ENCODE measurements around the gene VWA5B1.

VWA5B1 gene

GRCh38 chr1:20358761-20359263 lies 68.1 kb downstream of the VWA5B1 start:
- DNase-seq (ENCODE audit: low read depth), result peak; percentile 8
- H3K4me3 ChIP-seq (ENCODE audit: low read depth, low read length), result no peak overlapping the region

DNA sequence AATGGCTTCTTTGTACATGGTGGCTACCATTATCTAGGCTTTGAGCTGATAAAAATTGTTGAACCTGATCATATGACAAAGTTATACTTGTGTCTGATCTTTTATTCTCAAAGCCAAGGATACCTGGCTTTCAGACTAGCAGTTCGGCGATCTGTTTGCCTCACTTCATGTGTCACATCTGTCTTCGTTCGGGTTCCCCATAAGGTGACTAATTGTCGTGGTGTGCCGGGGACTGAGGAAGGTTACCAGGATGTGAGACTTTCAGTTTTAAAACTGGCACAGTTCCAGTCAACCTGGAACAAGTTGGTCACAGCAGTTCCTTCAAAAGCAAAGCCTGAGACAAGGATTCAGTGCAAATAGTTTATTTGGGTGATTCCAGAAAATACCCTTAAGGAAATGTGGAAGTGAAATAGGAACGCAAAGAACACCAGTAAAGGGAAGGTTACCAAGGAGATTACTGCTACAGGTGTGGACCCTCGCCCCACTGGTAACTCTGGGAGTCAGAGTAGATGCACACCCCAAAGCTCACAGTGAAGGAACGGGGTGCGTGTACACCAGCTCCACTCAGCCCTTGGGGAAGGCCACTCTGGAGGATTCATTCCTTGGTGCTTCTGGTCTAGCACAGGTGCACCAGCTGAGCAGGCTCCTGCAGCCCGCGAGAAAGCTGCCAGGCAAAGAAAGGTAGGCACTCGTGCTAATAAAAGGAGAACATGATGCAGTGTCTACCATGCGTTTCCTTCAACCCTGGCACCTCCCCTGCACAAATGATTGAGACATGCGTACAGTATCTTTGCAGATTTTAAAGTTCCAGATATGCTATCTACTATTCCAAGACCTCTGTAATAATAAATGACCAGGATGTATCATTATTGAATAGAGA lies 69.0 kb downstream of the VWA5B1 start:
- no peak overlapping the region for H3K4me3 ChIP-seq (ENCODE audit: low read depth, low read length)
- no peak for DNase-seq (ENCODE audit: low read depth)

DNA sequence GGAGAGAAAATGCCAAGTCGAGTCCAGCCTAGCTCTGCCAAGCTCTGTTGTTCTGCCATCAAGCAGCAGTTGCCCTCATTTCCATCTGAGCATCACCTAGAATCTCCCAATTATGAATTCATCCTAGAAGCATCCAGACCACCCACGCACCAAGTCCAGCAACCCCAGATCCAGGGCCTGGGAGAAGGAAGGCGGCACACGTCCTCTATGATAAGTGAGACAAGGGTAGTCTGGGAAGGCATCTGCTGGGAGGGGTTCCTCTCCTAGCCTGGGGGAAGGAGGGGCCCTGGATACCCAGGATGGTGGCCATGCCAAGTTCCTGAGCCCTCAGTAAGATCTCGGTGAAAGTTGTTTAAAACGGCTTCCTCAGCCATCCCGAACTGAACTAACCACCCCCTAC lies 70.7 kb downstream of the VWA5B1 start:
- no peak for DNase-seq (ENCODE audit: low read depth)

DNA sequence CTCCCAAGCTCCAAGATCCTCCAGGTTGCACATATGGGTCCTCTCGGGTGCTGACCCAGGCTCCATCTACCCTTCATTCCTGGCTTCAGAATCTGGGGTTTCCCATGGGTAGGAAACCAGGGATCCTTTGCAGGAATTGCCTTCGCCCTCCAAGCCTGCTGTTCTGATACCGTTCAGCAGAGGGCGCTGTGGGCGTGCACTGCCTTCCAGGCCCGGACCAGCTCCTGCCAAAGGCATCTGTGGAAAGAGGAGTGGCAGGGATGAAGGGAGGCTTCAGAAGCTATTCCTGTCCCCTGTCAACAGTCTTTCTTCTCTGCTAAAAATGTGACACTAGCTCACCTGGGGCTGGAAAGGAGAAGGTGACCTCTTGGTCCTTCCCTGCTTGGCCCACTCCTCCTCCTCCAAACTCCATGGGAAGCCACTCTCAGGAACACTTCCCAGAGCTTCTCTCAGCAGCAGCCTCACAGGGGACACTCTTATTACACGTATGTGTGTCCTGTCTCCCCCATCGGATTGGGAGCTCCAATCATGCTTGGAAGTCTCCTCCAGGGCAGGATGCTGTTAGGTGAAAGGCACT lies 71.2 kb downstream of the VWA5B1 start:
- DNase-seq (ENCODE audit: low read depth), result no peak
- no peak overlapping the region for H3K4me3 ChIP-seq (ENCODE audit: low read depth, low read length)

More for the DNA sequence above, 70.7 kb downstream of the VWA5B1 start:
- no peak overlapping the region for H3K4me3 ChIP-seq (ENCODE audit: low read depth, low read length)

DNA sequence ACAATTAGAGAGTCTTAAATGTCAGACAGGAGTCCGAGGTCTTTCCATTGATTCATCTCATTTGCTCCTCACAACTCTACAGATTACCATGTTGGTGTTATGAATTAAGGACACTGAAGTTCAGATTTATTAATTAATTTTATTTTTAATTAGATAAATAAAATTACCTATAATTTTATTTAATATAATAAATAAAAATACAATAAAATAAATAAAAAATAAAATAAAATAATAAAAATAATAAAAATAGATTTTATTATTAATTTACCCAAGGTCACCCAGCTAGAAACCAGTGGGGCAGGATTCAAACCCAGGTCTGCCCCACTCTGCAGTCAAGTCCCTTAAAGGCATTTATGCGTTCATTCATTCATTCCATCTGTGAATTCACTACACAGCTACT lies 72.2 kb downstream of the VWA5B1 start:
- no peak overlapping the region for H3K4me3 ChIP-seq (ENCODE audit: low read depth, low read length)
- no peak for DNase-seq (ENCODE audit: low read depth)

GRCh38 chr1:20365421-20366055 lies 74.9 kb downstream of the VWA5B1 start:
- H3K4me3 ChIP-seq (ENCODE audit: low read depth, low read length), result no peak overlapping the region
- DNase-seq (ENCODE audit: low read depth), result no peak

- H3K4me3 ChIP-seq (ENCODE audit: low read depth, low read length), result no peak overlapping the region
- DNase-seq (ENCODE audit: low read depth), result no peak
These were observed 75.4 kb downstream of the VWA5B1 start for GRCh38 chr1:20366056-20366462.

- DNase-seq (ENCODE audit: low read depth), result no peak
- peak overlapping the region; percentile 21 for H3K4me3 ChIP-seq (ENCODE audit: low read depth, low read length)
These were observed 75.9 kb downstream of the VWA5B1 start for GRCh38 chr1:20366463-20367115.

- H3K4me3 ChIP-seq (ENCODE audit: low read depth, low read length), result no peak overlapping the region
- DNase-seq (ENCODE audit: low read depth), result no peak
These were observed 76.5 kb downstream of the VWA5B1 start for GRCh38 chr1:20367116-20367585.

GRCh38 chr1:20367626-20368025 lies 77.0 kb downstream of the VWA5B1 start:
- no peak overlapping the region for H3K4me3 ChIP-seq (ENCODE audit: low read depth, low read length)

GRCh38 chr1:20368866-20369470 lies 78.3 kb downstream of the VWA5B1 start:
- no peak overlapping the region for H3K4me3 ChIP-seq (ENCODE audit: low read depth, low read length)

More at GRCh38 chr1:20367626-20368025, 77.0 kb downstream of the VWA5B1 start:
- no peak for DNase-seq (ENCODE audit: low read depth)

DNA sequence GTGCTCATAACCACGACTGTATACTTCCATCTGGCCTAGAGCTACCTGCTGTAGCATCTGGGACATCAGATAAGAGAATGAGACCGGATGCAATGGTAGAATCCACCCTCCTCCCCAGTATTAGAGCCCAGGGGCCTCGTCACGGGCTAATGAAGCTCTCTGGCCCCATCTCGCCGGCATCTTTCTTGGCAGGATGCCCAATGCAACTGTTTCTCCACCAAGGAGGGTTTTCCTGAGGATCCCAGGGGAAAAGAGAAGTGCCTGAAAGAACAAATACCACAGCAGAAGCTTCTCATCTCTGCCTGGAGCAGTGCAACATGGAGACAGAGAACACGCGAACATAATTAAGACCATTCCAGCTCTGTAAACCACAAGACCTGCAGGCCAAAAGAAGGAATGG lies 80.0 kb downstream of the VWA5B1 start:
- H3K4me3 ChIP-seq (ENCODE audit: low read depth, low read length), result no peak overlapping the region
- no peak for DNase-seq (ENCODE audit: low read depth)

More at GRCh38 chr1:20368866-20369470, 78.3 kb downstream of the VWA5B1 start:
- no peak for DNase-seq (ENCODE audit: low read depth)

DNA sequence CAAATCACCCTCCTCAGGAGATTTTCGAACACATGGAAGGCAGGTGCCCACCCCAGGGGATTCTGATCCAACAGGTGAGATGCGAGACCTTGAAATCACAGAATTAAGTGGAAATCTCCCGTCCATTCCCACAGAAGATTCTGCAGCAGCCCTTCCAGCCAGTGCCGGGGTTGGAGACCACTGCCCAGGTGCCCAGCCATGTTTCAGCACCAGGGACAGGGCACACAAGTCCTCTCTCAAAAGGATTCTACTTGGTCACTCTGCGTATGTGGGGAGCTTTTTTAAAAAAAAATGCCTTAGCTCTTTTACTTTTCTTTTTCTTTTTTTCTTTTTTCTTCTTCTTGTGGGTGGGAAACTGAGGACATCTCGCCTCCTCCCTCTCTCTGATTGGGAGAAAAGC lies 80.7 kb downstream of the VWA5B1 start:
- H3K4me3 ChIP-seq (ENCODE audit: low read depth, low read length), result no peak overlapping the region
- DNase-seq (ENCODE audit: low read depth), result no peak

DNA sequence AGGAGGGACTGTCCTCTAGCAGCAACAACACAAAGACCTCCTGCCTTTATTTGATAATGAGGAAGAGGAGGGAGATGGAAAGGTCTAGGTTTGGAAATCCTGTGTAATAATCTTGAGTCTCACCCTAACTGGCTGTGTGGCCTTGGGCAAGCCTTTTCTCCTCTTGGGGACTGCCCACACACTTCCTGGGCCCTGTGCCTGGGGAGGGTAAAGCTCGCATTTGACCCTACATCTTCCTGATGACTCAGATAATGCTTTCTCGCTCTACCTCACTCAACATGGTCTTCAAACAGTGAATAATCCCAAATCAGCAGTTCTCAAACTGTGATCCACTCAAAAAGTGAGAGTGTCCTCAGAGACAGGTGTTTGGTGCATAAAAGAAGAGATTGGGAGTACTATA lies 81.2 kb downstream of the VWA5B1 start:
- H3K4me3 ChIP-seq (ENCODE audit: low read depth, low read length), result no peak overlapping the region
- DNase-seq (ENCODE audit: low read depth), result no peak

DNA sequence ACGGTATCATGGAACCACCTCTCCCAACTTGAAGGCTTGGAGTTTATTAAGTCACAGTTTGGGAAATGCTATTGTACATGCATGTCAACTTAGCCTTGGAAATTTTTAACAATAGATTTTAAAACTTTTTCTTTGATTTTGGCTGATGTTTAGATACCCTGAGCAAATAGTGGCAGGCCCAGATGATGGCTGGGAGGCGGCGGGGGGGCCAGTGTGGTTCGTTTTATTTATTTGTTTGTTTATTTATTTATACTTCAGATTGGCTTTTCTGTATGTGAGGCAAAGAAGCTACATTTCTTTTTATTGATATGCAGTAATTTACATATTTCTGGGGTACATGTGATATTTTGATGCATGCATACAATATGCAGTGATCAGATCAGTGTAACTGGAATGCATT lies 82.0 kb downstream of the VWA5B1 start:
- no peak overlapping the region for H3K4me3 ChIP-seq (ENCODE audit: low read depth, low read length)
- no peak for DNase-seq (ENCODE audit: low read depth)

- no peak for DNase-seq (ENCODE audit: low read depth)
These were observed 82.6 kb downstream of the VWA5B1 start for GRCh38 chr1:20373286-20373685.

DNA sequence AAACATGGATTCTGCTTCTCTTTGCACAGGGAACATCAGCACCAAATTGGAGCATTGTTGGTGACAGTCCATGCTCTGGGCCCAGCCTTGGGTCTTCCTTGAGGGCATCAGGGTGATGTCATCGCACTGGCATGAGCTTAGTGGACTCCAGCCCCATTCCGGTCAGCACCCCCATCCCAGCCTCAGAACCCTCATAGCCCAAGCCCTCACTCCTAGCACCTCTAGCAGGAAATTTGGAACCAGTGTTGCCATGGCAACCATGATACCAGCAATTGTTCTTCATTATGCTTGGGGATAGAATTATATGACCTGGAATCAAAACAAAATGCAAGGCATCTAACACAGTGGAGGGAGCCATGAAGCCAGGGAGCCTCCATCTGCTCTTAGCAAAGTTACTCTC lies 83.1 kb downstream of the VWA5B1 start:
- no peak for DNase-seq (ENCODE audit: low read depth)
- no peak overlapping the region for H3K4me3 ChIP-seq (ENCODE audit: low read depth, low read length)

More at GRCh38 chr1:20373286-20373685, 82.6 kb downstream of the VWA5B1 start:
- H3K4me3 ChIP-seq (ENCODE audit: low read depth, low read length), result no peak overlapping the region

DNA sequence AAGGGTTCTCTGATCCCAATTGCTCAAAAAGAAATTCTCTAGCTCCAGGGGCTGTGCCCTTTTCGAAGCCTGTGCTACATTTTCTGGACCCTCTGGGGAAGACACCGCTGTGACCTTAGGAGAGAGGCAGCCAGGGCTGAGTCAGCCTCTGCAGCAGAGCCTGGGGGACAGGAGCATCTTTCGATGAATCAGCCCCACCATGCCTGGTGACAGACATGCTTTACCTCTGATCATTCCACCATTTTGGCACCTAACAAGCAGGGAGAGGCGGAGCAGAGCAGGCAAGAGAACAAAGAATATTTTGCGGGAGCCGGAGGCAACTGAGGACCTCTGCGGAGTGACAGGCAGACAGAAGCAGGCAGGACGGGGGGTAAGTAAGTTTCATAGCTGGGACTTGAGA lies 84.9 kb downstream of the VWA5B1 start:
- H3K4me3 ChIP-seq (ENCODE audit: low read depth, low read length), result no peak overlapping the region
- no peak for DNase-seq (ENCODE audit: low read depth)

DNA sequence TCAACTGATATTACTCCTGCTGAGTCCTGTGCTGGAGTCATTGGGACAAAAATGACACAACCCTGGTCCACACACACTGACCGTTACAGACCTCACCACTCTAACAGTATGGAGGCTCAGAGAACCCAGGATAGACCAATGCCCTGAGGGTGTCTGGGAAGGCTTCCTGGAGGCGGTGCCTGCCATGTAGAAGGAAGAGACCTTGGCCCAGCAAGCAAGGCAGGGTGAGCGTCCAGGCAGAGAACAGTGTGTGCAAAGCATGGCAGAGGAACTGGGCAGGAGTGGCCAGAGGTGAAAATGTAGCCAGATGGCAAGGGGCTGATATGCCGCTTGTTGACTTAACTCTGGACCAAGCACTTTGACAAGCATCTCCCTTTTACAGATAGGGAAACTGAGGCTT lies 85.5 kb downstream of the VWA5B1 start:
- DNase-seq (ENCODE audit: low read depth), result no peak

More for the DNA sequence above, 85.5 kb downstream of the VWA5B1 start:
- H3K4me3 ChIP-seq (ENCODE audit: low read depth, low read length), result no peak overlapping the region
